HG03571 (cell line): Measurements from ENCODE around the gene LRCH3.
A peak's percentile ranks its signal among the peaks of the same experiment; 100 is the strongest.

ENCODE experiments used
- ATAC-seq: cut with Tn5 transposase; IDR thresholded peaks from one replicate; pipeline ENCODE4 v1.9.1; 2021; ENCODE audit not compliant: unreplicated experiment

Gene LRCH3

DNA sequence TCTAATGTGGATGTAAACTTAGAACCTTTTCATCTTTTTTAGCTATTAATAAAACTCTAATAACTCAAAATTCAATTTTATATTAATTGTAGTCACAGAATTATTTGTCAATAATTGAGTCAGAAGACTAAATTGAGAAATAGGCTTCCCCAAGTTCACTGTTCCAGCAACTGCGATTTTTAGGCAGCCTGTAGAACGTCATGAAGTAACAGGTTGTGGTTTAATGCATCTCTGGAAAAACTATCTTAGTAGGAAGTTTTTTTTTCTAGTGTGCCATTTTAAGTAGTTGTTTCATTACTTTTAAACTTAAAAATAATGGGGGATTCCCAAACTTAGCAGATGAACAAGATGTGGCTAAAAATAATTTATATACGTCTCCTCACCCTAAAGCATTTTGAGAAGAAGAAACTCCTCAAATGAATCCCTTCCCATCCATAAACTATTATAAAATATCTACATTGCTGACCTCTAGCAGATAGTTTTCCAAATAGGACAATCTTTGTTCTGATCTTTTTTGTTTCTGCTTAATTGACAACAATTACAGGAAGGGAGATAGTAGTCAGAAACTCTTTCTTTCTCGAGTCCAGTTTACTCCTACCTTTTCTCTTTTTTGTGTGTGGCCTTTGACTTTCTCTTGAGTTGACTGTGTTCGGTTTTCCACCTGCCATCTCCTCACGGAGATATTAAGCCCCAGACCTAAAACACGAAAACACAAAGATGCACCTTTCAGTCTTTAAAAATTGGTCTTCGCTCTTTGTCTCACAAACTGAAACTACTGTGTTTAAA, 43.1 kb downstream of the LRCH3 start:
- ATAC-seq, result no peak

GRCh38 chr3:197835509-197835908, 44.5 kb downstream of the LRCH3 start:
- ATAC-seq, result no peak

DNA sequence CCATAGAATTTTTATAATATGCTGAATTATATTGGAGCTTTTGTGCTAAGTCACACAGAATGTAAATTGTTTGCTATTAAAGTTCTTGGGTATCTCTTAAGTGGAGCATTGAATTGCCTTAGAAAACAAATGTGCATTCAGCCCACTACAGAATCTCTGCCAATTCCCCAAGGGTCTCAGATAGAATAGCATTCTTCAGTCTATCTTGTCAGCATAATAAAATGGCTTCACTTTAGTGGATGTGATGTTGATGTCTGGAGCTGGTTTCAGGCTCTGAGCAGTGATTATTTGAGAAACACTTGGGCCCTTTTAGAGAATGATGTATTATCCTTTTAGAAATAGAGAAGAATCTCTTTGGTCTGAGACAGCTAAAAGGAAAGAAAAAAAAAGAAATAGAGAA, 45.2 kb downstream of the LRCH3 start:
- no peak for ATAC-seq

DNA sequence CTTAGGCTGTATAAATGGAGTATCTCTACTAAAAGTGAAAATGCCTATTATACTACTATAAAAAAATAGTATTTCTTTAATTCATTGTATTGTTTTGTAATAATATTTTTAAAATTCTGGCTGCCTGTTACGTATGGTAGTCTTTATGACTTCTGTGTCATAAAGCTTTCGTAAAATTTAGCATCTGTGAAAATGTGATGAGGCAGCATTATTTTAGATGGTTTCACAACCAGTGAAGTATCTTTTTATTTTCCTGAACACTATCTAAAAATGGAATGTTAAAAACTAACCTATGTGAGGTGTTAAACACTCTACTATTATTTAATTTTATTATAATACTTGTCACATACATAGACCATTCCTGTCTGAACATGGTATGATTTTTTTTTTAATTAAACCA, 46.2 kb downstream of the LRCH3 start:
- no peak for ATAC-seq

GRCh38 chr3:197841789-197842188, 50.7 kb downstream of the LRCH3 start:
- no peak for ATAC-seq

GRCh38 chr3:197846491-197846890, 55.4 kb downstream of the LRCH3 start:
- ATAC-seq, result no peak

GRCh38 chr3:197847866-197848401, 56.9 kb downstream of the LRCH3 start:
- peak; percentile 74 for ATAC-seq

GRCh38 chr3:197854596-197855343, 63.7 kb downstream of the LRCH3 start:
- ATAC-seq, result no peak

GRCh38 chr3:197855571-197855970, 64.5 kb downstream of the LRCH3 start:
- no peak for ATAC-seq

DNA sequence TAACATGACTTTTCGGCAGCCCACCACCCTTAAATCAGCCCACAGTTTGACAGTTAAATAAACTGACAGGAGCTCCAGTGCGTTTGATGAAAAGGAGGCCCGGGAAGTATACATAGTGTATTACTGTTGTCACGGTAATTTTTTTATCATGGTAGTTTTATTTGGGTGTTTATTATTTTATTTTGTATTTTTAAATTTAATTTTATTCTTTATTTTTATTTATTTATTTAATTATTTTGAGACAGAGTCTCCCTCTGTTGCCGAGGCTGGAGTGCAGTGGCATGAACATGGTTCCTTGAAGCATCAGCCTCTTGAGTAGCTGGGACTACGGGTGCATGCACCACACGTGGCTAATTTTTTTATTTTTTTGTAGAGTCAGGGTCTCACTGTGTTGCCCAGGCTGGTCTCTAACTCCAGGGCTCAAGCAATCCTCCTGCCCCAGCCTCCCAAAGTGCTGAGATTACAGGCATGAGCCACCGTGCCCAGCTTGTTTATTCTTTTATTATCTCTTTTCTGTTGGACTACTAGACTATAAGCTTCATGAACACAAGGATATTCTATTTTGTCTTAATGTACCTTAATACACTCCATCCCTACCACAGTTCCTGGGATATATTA, 65.3 kb downstream of the LRCH3 start:
- no peak for ATAC-seq

DNA sequence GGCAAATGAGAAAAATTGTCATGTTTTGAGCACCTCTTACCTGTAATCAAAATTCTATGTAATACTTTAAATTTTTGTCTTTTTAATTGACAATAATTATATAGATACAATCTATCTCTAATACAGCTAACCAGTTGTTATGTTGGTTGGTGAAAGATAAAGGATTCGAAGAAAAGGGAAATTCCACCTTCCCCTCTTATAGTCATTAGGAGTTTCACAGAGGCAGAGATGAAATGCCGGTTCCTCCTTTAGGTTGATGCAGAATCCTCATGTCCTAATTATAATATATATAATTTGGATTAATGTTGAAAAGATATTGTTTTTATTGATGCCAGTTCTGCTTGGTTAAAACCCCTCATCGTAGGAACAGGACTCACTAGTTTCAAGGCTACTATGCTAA, 67.1 kb downstream of the LRCH3 start:
- no peak for ATAC-seq

DNA sequence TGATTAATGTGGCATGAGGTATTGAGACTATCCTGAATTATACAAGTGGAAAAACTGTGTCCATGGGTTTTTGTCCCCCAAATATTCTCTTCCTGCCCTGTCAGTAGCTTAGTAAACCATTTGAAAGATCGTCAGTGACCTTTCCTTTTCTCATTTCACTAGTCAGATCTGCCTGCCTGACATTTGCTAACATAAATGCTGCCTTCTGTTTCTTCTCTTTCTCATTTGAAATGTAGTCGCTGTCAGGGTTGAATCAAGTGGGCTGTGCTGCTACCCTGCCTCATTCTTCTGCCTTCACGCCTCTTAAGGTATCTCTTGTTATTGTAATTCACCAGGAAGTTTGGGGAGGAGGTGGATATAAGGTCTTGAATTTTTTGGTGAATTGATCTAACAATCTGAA, 67.5 kb downstream of the LRCH3 start:
- ATAC-seq, result no peak

GRCh38 chr3:197866035-197866434, 75.0 kb downstream of the LRCH3 start:
- ATAC-seq, result no peak

GRCh38 chr3:197873329-197873728, 82.3 kb downstream of the LRCH3 start:
- no peak for ATAC-seq

DNA sequence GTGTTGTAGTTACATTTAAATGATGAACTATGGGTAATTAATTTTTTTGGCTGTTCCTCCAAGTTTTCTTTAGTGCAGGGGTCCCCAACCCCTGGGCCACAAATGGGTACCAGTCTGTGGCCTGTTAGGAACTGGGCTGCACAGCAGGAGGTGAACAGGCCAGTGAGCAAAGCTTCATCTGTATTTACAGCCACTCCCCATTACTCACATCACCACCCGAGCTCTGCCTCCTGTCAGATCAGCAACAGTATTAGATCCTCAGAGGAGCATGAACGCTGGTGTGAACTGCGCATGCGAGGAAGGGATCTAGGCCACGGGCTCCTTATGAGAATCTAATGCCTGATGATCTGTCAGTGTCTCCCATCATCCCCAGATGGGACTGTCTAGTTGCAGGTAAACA, 83.0 kb downstream of the LRCH3 start:
- ATAC-seq, result no peak

DNA sequence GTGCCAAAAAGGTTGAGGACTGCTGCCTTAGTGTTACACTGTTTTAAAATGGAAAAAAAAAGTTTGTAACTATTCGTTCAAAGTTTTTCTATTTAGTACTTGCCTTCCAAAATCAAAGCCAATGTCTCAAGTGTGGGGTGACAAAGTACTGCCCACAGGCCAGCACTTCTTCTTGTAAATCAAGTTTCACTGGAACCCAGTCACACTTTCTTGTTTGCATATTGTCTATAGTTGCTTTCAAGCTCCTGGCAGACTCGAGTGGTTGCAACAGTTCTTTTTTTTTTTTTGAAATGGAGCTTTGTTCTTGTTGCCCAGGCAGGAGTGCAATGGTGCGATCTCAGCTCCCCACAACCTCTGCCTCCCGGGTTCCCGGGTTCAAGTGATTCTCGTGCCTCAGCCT, 83.6 kb downstream of the LRCH3 start:
- no peak for ATAC-seq

GRCh38 chr3:197877902-197878301, 86.8 kb downstream of the LRCH3 start:
- no peak for ATAC-seq

DNA sequence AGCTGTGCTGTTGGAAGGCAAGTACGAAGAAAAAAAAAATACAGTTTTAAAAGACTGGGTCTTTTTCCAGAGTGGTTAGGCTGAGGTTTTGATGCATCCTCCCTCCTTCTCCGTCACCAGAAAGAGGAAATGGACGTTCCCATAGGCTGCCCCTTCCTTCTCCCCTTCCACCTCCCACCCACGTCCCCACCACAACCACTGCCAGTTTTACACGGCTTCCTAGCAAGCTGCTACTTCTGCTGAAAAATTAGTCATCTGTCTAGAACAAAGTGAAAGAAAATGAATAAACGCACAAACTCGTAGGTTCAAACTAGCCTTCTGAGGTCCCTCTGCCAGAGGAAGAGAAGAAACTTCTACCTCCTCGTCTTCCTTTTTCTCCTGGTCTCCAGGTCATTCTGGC, 87.4 kb downstream of the LRCH3 start:
- no peak for ATAC-seq

DNA sequence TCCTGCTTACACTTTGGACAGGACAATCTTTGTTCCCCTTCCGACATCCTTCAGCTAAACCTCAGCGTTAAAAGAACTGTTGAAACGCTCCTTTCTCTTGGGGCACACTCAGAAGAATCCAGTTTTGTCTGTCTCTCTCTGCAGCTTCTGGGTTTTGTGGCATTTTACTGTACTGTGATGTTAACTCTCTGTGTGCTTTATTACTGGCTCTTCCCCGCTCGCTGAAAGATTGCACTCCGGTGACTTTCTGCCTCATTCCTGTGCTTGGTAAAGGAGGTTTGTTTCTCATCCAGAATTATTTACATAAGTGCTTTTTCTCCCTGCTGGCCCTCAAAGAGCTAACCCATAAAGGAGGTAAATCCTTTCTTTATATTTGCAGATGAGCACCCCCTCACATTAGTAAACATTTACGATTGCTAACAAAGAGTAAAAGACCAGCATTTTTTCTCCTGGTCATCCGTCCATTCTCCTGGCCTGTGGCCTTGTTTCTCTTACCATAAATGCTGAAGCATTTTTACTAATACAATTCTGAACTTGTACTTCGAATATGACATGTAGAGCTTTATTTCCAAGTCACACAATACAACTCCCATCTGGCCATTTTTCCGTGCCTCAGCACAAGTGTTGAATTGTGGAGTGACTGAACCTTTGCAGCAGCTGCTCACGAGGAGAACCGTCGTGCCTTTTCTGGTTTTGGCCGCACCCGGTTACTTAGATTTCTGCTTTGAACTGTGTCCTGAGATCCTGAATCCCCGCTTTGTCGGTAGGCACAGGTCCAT, 89.6 kb downstream of the LRCH3 start:
- no peak for ATAC-seq

- ATAC-seq, result no peak
Observed at GRCh38 chr3:197881270-197881969, 90.4 kb downstream of the LRCH3 start.

GRCh38 chr3:197881970-197882338, 90.9 kb downstream of the LRCH3 start:
- no peak for ATAC-seq
